Stimulated activated CD4-positive, alpha-beta T cell treated with anti-CD3 and anti-CD28 coated beads, Interleukin-2, amount 100 ng/mL, for 4 hours (primary cell): ENCODE measurements around the gene NUDT8.
"Not testable (repeated sequence)": the region's sequence is repeated elsewhere in the genome, so short reads cannot be mapped to it uniquely, and the experiment has no call there.

Experiments
- DNase-seq: peaks from one replicate; pipeline ENCODE4 v3.0.0-alpha.2; 2020; ENCODE audit warnings: low read depth

The NUDT8 gene

GRCh38 chr11:67627812-67628624 lies 1.7 kb downstream of the NUDT8 start:
- no peak for DNase-seq

GRCh38 chr11:67627441-67627811 lies 2.3 kb downstream of the NUDT8 start:
- DNase-seq = no peak

GRCh38 chr11:67626970-67627369 lies 2.8 kb downstream of the NUDT8 start:
- no peak for DNase-seq

GRCh38 chr11:67626131-67626833 lies 3.5 kb downstream of the NUDT8 start:
- DNase-seq = not testable (repeated sequence)

- DNase-seq = not testable (repeated sequence)
Measured at GRCh38 chr11:67623795-67624194, 5.9 kb downstream of the NUDT8 start.

GRCh38 chr11:67622905-67623304 lies 6.8 kb downstream of the NUDT8 start:
- not testable (repeated sequence) for DNase-seq

- DNase-seq = not testable (repeated sequence)
Measured at GRCh38 chr11:67621928-67622327, 7.8 kb downstream of the NUDT8 start.

DNA sequence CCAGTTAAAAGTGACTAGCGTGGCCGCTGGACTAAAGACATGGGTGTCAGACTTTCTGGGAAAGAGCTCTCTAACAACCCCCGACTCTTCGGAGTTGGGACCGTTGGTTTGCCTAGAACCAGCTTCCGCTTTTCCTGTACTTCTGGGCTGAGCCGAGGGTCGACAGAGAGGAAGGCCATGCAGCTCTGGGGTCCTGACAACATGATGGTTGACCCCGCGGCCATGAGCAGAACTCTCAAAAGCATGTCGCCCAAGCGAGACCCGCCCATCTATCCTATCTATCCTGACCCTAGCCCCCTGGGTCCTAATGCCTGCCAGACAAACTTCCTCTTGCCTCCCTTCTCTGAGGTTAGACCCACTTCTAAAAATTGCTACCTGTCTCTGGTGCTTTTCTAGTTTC lies 9.1 kb downstream of the NUDT8 start:
- DNase-seq = not testable (repeated sequence)

DNA sequence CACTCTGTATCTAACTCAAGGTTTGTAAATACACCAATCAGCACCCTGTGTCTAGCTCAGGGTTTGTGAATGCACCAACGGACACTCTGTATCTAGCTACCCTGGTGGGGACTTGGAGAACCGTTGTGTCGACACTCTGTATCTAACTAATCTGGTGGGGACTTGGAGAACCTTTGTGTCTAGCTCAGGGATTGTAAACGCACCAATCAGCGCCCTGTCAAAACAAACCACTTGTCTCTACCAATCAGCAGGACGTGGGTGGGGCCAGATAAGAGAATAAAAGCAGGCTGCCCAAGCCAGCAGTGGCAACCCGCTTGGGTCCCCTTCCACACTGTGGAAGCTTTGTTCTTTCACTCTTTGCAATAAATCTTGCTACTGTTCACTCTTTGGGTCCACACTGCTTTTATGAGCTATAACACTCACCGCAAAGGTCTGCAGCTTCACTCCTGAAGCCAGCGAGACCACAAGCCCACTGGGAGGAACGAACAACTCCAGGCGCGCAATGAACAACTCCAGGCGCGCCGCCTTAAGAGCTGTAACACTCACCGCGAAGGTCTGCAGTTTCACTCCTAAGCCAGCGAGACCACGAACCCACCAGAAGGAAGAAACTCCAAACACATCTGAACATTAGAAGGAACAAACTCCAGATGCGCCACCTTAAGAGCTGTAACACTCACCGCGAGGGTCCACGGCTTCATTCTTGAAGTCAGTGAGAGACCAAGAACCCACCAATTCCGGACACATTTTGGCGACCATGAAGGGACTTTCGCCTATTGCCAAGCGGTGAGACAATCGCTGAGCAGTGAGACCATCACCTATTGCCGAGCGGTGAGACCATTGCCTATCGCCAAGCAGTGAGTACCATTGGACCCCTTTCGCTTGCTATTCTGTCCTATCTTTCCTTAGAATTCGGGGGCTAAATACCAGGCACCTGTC lies 9.8 kb downstream of the NUDT8 start:
- not testable (repeated sequence) for DNase-seq

- not testable (repeated sequence) for DNase-seq
Measured at GRCh38 chr11:67618901-67619659, 10.7 kb downstream of the NUDT8 start.

DNA sequence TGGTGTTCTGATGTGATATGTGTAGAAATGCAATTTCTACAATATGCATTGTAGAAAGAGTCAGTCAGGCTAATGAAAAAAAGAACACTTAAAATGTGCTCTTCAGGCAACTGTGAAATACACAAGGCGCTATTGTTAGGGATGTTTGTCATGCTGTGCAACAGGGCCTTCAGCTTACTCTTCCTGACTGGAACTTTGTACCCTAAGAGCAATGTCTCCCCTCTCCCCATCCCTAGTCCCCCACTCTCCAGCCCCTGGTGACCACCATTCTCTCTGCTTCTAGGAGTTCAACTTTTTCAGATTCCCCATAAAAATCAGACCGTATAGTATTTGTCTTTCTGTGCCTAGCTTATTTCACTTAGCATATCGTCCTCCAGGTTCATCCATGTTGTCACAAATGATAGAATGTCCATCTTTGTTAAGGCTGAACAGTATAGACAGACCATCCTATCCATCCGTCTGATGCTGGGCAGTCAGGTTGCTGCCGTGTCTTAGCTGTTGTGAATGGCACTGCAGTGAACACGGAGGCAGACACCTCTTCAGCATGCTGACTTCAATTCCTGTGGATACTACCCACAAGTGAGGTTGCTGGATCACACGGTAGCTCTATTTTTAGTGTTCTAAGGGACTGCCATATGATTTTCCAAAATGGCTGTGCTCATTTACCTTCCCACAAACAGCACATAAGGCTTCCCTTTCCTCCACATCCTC lies 12.3 kb downstream of the NUDT8 start:
- DNase-seq = no peak

DNA sequence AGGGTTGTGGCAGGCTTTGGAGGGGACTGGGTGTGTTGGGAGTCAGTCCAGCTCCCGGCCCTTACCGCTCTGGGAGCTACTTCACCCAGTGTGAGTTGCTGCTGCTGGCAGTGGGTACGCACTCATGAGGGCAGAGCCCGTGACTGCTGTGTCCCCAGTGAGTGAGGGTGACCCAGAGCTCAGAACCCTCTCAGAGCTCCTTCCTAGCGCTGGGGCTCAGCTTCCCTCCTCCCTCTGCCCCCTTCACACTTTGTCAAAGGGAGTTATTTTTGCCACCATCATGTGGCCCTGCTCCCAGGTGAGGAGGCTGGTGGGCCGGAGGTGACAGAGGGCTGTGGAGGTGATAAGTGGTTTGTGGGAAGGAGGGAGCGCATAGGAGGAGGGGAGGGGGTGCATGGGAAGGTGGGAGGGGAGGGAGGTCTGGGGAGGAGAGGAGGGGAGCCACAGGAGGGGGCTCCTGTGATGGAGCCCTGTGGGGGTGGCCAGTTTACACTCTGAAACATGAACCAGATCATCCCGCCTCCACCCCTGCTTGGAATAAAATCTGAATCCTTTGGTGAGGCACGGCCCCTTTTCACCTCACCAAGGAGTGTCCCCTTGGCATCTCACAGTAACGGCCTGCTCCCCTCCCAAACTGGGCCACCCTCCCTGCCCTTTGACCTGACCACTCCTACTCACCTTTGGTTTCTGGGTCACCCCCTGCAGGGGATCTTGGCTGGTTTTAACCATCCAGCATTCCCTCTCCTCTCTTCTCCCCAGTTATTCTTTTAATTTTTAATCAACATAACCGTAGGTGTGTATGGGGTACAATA lies 13.1 kb downstream of the NUDT8 start:
- DNase-seq = no peak

GRCh38 chr11:67615728-67616430 lies 13.9 kb downstream of the NUDT8 start:
- no peak for DNase-seq

DNA sequence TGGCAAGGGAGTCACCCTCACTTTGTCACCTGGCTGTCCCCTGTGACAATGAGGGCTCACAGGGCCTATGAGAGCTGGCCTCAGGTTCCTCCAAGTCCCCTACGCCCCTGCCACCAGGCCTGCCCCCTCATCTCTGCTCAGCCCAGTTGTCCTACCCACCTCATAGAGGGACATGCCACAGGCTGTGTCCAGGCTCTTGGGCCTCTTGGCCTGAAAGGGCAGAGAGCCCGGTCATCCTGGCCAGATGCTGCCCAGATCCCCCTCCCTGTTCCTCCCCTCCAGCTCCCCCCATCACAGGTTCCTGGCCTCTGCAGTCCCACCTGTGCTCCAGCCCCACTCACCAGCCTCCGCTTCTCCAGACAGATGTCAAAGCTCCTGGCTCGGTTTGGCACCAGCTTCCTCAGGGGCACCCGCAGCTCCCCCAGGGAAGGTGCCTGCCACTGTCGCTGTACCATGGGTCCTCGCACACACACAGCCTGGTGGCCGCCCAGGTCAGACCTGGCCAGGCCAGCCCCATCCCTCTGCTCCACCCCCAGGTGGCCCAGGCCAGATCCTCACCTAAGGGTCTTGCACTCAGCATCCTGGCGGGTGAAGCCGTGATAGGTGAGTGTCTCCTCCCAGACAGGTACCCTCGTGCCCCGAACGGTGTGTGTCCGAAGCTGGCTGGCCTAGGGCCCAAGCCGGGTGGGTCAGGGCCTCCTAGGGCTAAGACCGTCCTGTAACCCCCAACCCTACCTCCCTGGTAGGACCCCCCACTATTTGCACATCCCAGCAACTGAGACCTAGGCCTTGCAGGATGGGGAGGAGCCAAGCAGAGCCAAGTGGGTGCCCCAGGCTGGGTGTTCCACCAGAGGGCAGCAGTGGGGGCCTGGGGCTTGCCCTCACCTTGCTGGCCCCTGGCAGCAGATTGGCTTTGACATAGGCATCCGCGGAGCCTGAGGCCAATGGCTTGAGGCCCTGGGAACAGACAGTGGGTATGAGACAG lies 14.7 kb downstream of the NUDT8 start:
- DNase-seq = peak; percentile 25

- DNase-seq = peak; percentile 79
Measured at GRCh38 chr11:67613960-67614715, 15.6 kb downstream of the NUDT8 start.

- DNase-seq = no peak
Measured at GRCh38 chr11:67613313-67613959, 16.3 kb downstream of the NUDT8 start.

DNA sequence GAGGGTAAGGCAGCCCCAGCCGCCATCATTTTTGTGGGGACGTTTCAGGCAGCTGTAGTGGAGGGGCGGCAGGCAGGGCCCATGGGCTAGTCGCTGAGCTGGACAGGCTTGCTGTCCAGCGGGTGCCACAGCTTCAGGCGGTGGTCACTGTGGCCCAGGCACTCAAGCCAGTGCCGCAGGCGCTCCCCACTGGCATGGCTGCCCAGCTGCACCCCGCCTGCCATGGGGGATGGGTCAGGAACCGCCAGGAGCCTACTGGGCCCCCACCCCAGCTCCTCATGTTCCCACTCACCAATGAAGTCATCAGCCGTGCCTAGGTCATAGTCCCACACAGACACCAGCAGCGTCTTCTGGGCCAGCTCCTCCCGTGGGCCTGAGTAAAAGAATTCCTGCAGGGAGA lies 17.0 kb downstream of the NUDT8 start:
- no peak for DNase-seq
